Spleen (tissue), 11 donors: ENCODE measurements around the gene SNCG. TPM values are rescaled to one million over a fixed set of nuclear protein-coding genes. Genes with fewer than 3 reads are reported as not detected.
"Not testable (repeated sequence)": the region's sequence is repeated elsewhere in the genome, so short reads cannot be mapped to it uniquely, and the experiment has no call there.

Experiments used
- DNase-seq: peaks from one replicate; pipeline ENCODE4 v3.0.0-alpha.2; 2020
- H3K27ac ChIP-seq, 8 donors: fragments of 200-600 bp; sonication (generic) in 7 of 8; 1 replicate in 4 of 8; 2 replicates in 4 of 8; pipeline versions ENCODE4 v1.5.0 to v1.8.0; 2016 to 2021; ENCODE audit warnings: inconsistent platforms in 4 of 8, mild to moderate bottlenecking in 4 of 8, moderate library complexity in 1 of 8
- H3K27me3 ChIP-seq, 7 donors: fragments of 200-600 bp; sonication (generic) in 6 of 7; replicated peaks in 1 of 7; 1 replicate in 4 of 7; 2 replicates in 3 of 7; pipeline versions ENCODE4 v1.5.0 to v1.8.0; 2016 to 2021; ENCODE audit warnings: inconsistent platforms in 3 of 7, mild to moderate bottlenecking in 1 of 7
- H3K36me3 ChIP-seq, 6 donors: fragments of 200-600 bp; sonication (generic) in 5 of 6; 1 replicate in 4 of 6; 2 replicates in 2 of 6; pipeline versions ENCODE4 v1.5.0 to v1.8.0; 2016 to 2021; ENCODE audit warnings: inconsistent platforms in 2 of 6
- H3K4me1 ChIP-seq, 6 donors: fragments of 200-600 bp; sonication (generic) in 5 of 6; 1 replicate in 3 of 6; 2 replicates in 3 of 6; pipeline versions ENCODE4 v1.5.0 to v1.8.0; 2016 to 2021; ENCODE audit warnings: inconsistent platforms in 3 of 6
- H3K4me3 ChIP-seq, 8 donors: fragments of 200-600 bp; sonication (generic) in 7 of 8; 1 replicate in 4 of 8; 2 replicates in 4 of 8; pipeline versions ENCODE4 v1.5.0 to v1.8.0; 2016 to 2021; ENCODE audit warnings: inconsistent platforms in 4 of 8, mild to moderate bottlenecking in 4 of 8, moderate library complexity in 2 of 8
- H3K9me3 ChIP-seq, 8 donors: fragments of 200-600 bp; sonication (generic) in 7 of 8; 1 replicate in 4 of 8; 2 replicates in 4 of 8; pipeline versions ENCODE4 v1.5.0 to v1.8.0; 2016 to 2021; ENCODE audit warnings: inconsistent platforms in 4 of 8
- CTCF ChIP-seq, 11 experiments: fragments of 200-600 bp in 7 of 11; fragments of 450-650 bp in 4 of 11; sonication (generic) in 4 of 11; IDR thresholded peaks in 8 of 11; conservative IDR thresholded peaks in 3 of 11; 1 replicate in 7 of 11; 2 replicates in 4 of 11; pipeline versions ENCODE4 v1.4.0 to v1.8.0; 2016 to 2021; ENCODE audit warnings: antibody characterized with exemption in 11 of 11, inconsistent platforms in 4 of 11, mild to moderate bottlenecking in 1 of 11
- POLR2A ChIP-seq, 3 donors: fragments of 450-650 bp; IDR thresholded peaks; one replicate each; pipeline ENCODE4 v1.5.1; 2017; ENCODE audit warnings: antibody characterized with exemption in 3 of 3, mild to moderate bottlenecking in 1 of 3
- POLR2AphosphoS5 ChIP-seq, 3 donors: sonication (generic); formaldehyde crosslinking; IDR thresholded peaks; one replicate each; pipeline ENCODE4 v1.5.1; 2017; ENCODE audit warnings: antibody characterized with exemption in 3 of 3
- WGBS, 5 donors: extraction: QIAGEN DNeasy Blood & Tissue Kit in 3 of 5; methylation state at CpG; one replicate each; pipeline versions ENCODE4 v1.1.5 to v1.1.7; 2013 to 2018; 5-methylcytosine and 5-hydroxymethylcytosine counted together
- intact Hi-C: fragments of 100-400 bp; cut with DNase I; formaldehyde crosslinking; loops from one replicate; pipeline ENCODE4 v1.15.0; 2023; ENCODE audit warnings: low total_unique reads
- polyA plus RNA-seq, 3 donors: library from polyadenylated mRNA; stranded (reverse); fragments of 200-250 nt; gene quantifications; one replicate each; pipeline ENCODE4 v1.2.1, GENCODE V29; 2013
- total RNA-seq, 7 donors: library from RNA; depleted of rRNA in 3 of 7; stranded (reverse); fragments of >200 nt in 3 of 7; fragmentation: NEBNext Ultra II Directional in 4 of 7; extraction: Animal tissue kit (Norgen Biotek cat#: 25700) in 4 of 7; gene quantifications; one replicate each; pipeline versions ENCODE4 v1.1.0 to v1.2.1, GENCODE V29; 2016 to 2021
- donor health status: healthy with polysubstance abuse.
- donor health status: DM: no; HTN: no; CAD: no; lungs with moderate emphysema.
- donor health status: DM: no; HTN: no; CAD: no.
- donor health status: Bipolar disorder and iron deficiency.
- donor health status: healthy.
- donor health status: DM: no; HTN: no; CAD: no.
- donor health status: DM: yes; HTN: yes; CAD: no.

The SNCG gene
- total and polyA plus RNA-seq, 10 donors, result 19.9 to 127 (median 81.1) TPM

- Histone ChIP-seq H3K27me3 (no peaks in the 10 kb centered on the region), H3K4me1 (no peaks in the 10 kb centered on the region), H3K36me3 (no peaks in the 10 kb centered on the region), H3K4me3 (no peak overlapping the region), H3K27ac (no peak overlapping the region), H3K9me3 (no peaks in the 10 kb centered on the region)
- intact Hi-C loops, result no loop called here
- no peak for DNase-seq
- TF ChIP-seq POLR2AphosphoS5 (IDR thresholded peaks at IDR 0.05) (no peak), POLR2A (IDR thresholded peaks at IDR 0.05) (no peak), CTCF (IDR thresholded peaks at IDR 0.05 in 8 of 11, conservative IDR thresholded peaks at IDR 0.05 in 3 of 11) (no peak)
These were observed 34.1 kb downstream of the SNCG start for GRCh38 chr10:86992456-86992855.

- Histone ChIP-seq H3K9me3 (no peaks in the 10 kb centered on the region), H3K4me1 (no peaks in the 10 kb centered on the region), H3K27ac (no peak overlapping the region), H3K4me3 (no peak overlapping the region), H3K36me3 (no peaks in the 10 kb centered on the region), H3K27me3 (no peaks in the 10 kb centered on the region)
- 83 to 96% (median 85%) methylated on average over 2 of the region's 2 CpGs for WGBS, 5 donors
- no peak for TF ChIP-seq CTCF (IDR thresholded peaks at IDR 0.05 in 8 of 11, conservative IDR thresholded peaks at IDR 0.05 in 3 of 11)
- no peak for TF ChIP-seq POLR2AphosphoS5 (IDR thresholded peaks at IDR 0.05)
- intact Hi-C loops, result no loop called here
- DNase-seq, result no peak
These were observed 34.5 kb downstream of the SNCG start for GRCh38 chr10:86992929-86993328.

- H3K4me3 ChIP-seq, H3K36me3 ChIP-seq, H3K4me1 ChIP-seq, H3K27ac ChIP-seq, H3K27me3 ChIP-seq, intact Hi-C loops, H3K9me3 ChIP-seq, DNase-seq: not testable (repeated sequence)
- WGBS, 5 donors, result 49 to 60% (median 58%) methylated on average over 6 of the region's 6 CpGs
These were observed 41.5 kb downstream of the SNCG start for GRCh38 chr10:86999802-87000403.

- no peak for DNase-seq
- WGBS, 5 donors, result 72 to 89% (median 76%) methylated on average over 3 of the region's 3 CpGs
- Histone ChIP-seq H3K9me3 (no peaks in the 10 kb centered on the region), H3K27me3 (no peaks in the 10 kb centered on the region), H3K4me1 (no peaks in the 10 kb centered on the region), H3K4me3 (no peak overlapping the region), H3K27ac (no peak overlapping the region), H3K36me3 (no peaks in the 10 kb centered on the region)
- TF ChIP-seq POLR2AphosphoS5 (IDR thresholded peaks at IDR 0.05) (no peak), POLR2A (IDR thresholded peaks at IDR 0.05) (no peak), CTCF (IDR thresholded peaks at IDR 0.05 in 8 of 11, conservative IDR thresholded peaks at IDR 0.05 in 3 of 11) (no peak)
- intact Hi-C loops, result no loop called here
These were observed 42.1 kb downstream of the SNCG start for GRCh38 chr10:87000491-87000890.

GRCh38 chr10:87007124-87007523 is 48.7 kb downstream of the SNCG start:
- 44 to 83% (median 75%) methylated on average over 1 of the region's 1 CpG for WGBS, 5 donors
- H3K27me3 ChIP-seq, intact Hi-C loops, H3K36me3 ChIP-seq, DNase-seq, H3K4me3 ChIP-seq, H3K4me1 ChIP-seq, H3K9me3 ChIP-seq, H3K27ac ChIP-seq: not testable (repeated sequence)

- H3K9me3 ChIP-seq, H3K4me3 ChIP-seq, H3K36me3 ChIP-seq, intact Hi-C loops, H3K27ac ChIP-seq, DNase-seq, H3K4me1 ChIP-seq, H3K27me3 ChIP-seq: not testable (repeated sequence)
- WGBS, 5 donors, result 86 to 98% (median 94%) methylated on average over 4 to 6 of the region's 6 CpGs
These were observed 49.3 kb downstream of the SNCG start for GRCh38 chr10:87007674-87008073.

- H3K4me3 ChIP-seq, intact Hi-C loops, H3K9me3 ChIP-seq, H3K36me3 ChIP-seq, H3K4me1 ChIP-seq, DNase-seq, H3K27me3 ChIP-seq, H3K27ac ChIP-seq: not testable (repeated sequence)
- 92 to 97% (median 93%) methylated on average over 7 of the region's 7 CpGs for WGBS, 5 donors
These were observed 49.9 kb downstream of the SNCG start for GRCh38 chr10:87008303-87008702.

- DNase-seq, H3K9me3 ChIP-seq, H3K36me3 ChIP-seq, H3K4me3 ChIP-seq, H3K27ac ChIP-seq, H3K27me3 ChIP-seq, H3K4me1 ChIP-seq, intact Hi-C loops: not testable (repeated sequence)
- 91 to 93% (median 92%) methylated on average over 14 to 18 of the region's 18 CpGs for WGBS, 5 donors
These were observed 50.8 kb downstream of the SNCG start for GRCh38 chr10:87009134-87009696.
